ENCODE data around the gene CDK5RAP3. TPM values are rescaled to one million over a fixed set of nuclear protein-coding genes. Genes with fewer than 3 reads are reported as not detected.
"Not testable (repeated sequence)": the region's sequence is repeated elsewhere in the genome, so short reads cannot be mapped to it uniquely, and the experiment has no call there.

The CDK5RAP3 gene
- total RNA-seq, 1 experiment from 2014 or later = 128 TPM

DNA sequence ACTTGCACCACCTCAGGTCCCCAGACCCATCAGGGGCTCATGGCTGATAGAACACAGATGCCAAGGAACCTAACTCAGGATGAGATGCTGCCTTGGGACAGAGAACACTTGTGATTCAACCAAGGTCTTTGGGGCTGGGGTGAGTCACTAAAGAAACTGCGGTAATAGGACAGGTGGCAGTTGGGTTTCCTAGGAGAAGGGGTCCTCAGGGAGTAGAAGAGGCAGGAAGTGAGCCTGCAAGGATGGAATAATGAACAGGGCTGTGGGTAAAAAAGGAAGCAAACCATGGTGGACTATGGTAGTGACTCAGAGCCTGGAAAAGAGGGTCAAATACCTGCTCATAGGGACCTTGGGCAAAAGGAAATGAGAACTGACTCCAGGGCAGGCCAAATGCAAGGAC lies 36.1 kb upstream of the CDK5RAP3 start (continued):
- no peak for TF ChIP-seq ATF3 (CRISPR knock-in tag; conservative IDR thresholded peaks at IDR 0.05)
- TF ChIP-seq, protein P1, sequence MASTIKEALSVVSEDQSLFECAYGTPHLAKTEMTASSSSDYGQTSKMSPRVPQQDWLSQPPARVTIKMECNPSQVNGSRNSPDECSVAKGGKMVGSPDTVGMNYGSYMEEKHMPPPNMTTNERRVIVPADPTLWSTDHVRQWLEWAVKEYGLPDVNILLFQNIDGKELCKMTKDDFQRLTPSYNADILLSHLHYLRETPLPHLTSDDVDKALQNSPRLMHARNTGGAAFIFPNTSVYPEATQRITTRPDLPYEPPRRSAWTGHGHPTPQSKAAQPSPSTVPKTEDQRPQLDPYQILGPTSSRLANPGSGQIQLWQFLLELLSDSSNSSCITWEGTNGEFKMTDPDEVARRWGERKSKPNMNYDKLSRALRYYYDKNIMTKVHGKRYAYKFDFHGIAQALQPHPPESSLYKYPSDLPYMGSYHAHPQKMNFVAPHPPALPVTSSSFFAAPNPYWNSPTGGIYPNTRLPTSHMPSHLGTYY (CRISPR knock-in tag; IDR thresholded peaks at IDR 0.05) = no peak

DNA sequence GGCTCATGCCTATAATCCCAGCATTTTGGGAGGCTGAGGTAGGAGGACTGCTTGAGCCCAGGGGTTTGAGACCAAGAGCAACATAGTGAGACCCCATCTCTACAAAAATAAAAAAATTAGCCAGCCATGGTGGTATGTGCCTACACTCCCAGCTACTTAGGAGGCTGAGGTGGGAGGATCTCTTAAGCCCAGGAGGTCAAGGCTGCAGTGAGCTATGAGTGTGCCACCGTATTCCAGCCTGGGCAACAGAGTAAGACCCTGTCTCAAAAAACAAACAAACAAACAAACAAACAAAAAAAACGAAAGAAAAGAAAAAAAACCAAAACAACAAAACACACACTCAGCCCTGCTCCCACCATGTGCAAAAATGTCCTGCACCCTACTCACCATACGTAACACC lies 35.4 kb upstream of the CDK5RAP3 start:
- H3K4me3 Mint-ChIP-seq; H3K27ac Mint-ChIP-seq; H3K36me3 Mint-ChIP-seq; POLR2A ChIA-PET; H3K9me3 Mint-ChIP-seq; ATAC-seq; H3K4me1 Mint-ChIP-seq; DNase-seq (ENCODE audit: low spot score): not testable (repeated sequence)
- CTCF ChIA-PET = interaction anchor here (1.0 to 1.3 kb wide), 4 partner anchors 11 to 94 kb away, joined by 3 to 5 read pairs (median 4); no protein-coding TSS in a partner anchor
- H3K27me3 Mint-ChIP-seq (ENCODE audit: low read depth) = peaks cover 16% of the 10 kb centered on the region

GRCh38 chr17:47935961-47936360 lies 35.0 kb upstream of the CDK5RAP3 start:
- ATAC-seq = no peak
- ChIA-PET CTCF (interaction anchor here (1.1 to 1.5 kb wide), 4 partner anchors 11 to 95 kb away, joined by 3 to 8 read pairs (median 5); no protein-coding TSS in a partner anchor), POLR2A (no interaction called here)
- H3K4me1 Mint-ChIP-seq = peaks cover 3% of the 10 kb centered on the region; the same call in 1 of the 2 replicates
- no peak overlapping the region for H3K27ac Mint-ChIP-seq
- no peak for DNase-seq (ENCODE audit: low spot score)
- TF ChIP-seq ETV6 (CRISPR knock-in tag; IDR thresholded peaks at IDR 0.05) (no peak), ZNF416 (CRISPR knock-in tag; IDR thresholded peaks at IDR 0.05) (no peak), MYBL2 (CRISPR knock-in tag; IDR thresholded peaks at IDR 0.05) (no peak), ZNF263 (CRISPR knock-in tag; IDR thresholded peaks at IDR 0.05; ENCODE audit: low read depth) (no peak), ZNF121 (CRISPR knock-in tag; IDR thresholded peaks at IDR 0.05) (no peak), ZNF396 (CRISPR knock-in tag; IDR thresholded peaks at IDR 0.05; ENCODE audit: borderline replicate concordance) (no peak), NR3C1 (CRISPR knock-in tag; conservative IDR thresholded peaks at IDR 0.05; ENCODE audit: low read depth) (no peak), ATF2 (CRISPR knock-in tag; IDR thresholded peaks at IDR 0.05; ENCODE audit: borderline replicate concordance, low read depth) (no peak), ATF3 (CRISPR knock-in tag; conservative IDR thresholded peaks at IDR 0.05) (no peak), NFYB (CRISPR knock-in tag; conservative IDR thresholded peaks at IDR 0.05; ENCODE audit: low read depth) (no peak), USF2 (CRISPR knock-in tag; IDR thresholded peaks at IDR 0.05) (no peak), SMAD3 (CRISPR knock-in tag; IDR thresholded peaks at IDR 0.05; ENCODE audit: borderline replicate concordance) (no peak), ZBTB21 (CRISPR knock-in tag; IDR thresholded peaks at IDR 0.05; ENCODE audit: borderline replicate concordance) (no peak), ZNF281 (CRISPR knock-in tag; IDR thresholded peaks at IDR 0.05) (no peak), NFE2L1 (CRISPR knock-in tag; IDR thresholded peaks at IDR 0.05) (no peak), ESRRA (CRISPR knock-in tag; IDR thresholded peaks at IDR 0.05; ENCODE audit: borderline replicate concordance) (no peak)
- TF ChIP-seq, protein P2, sequence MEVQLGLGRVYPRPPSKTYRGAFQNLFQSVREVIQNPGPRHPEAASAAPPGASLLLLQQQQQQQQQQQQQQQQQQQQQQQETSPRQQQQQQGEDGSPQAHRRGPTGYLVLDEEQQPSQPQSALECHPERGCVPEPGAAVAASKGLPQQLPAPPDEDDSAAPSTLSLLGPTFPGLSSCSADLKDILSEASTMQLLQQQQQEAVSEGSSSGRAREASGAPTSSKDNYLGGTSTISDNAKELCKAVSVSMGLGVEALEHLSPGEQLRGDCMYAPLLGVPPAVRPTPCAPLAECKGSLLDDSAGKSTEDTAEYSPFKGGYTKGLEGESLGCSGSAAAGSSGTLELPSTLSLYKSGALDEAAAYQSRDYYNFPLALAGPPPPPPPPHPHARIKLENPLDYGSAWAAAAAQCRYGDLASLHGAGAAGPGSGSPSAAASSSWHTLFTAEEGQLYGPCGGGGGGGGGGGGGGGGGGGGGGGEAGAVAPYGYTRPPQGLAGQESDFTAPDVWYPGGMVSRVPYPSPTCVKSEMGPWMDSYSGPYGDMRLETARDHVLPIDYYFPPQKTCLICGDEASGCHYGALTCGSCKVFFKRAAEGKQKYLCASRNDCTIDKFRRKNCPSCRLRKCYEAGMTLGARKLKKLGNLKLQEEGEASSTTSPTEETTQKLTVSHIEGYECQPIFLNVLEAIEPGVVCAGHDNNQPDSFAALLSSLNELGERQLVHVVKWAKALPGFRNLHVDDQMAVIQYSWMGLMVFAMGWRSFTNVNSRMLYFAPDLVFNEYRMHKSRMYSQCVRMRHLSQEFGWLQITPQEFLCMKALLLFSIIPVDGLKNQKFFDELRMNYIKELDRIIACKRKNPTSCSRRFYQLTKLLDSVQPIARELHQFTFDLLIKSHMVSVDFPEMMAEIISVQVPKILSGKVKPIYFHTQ (CRISPR knock-in tag; IDR thresholded peaks at IDR 0.05) = no peak
- H3K36me3 Mint-ChIP-seq = peaks cover 2% of the 10 kb centered on the region; the same call in 1 of the 2 replicates
- no peak overlapping the region for H3K4me3 Mint-ChIP-seq
- peaks cover 21% of the 10 kb centered on the region for H3K27me3 Mint-ChIP-seq (ENCODE audit: low read depth)
- H3K9me3 Mint-ChIP-seq = peaks cover 3% of the 10 kb centered on the region

Data from WTC11 (cell line).